Measurements from ENCODE around the gene MMP17. TPM values are rescaled to one million over a fixed set of nuclear protein-coding genes. Genes with fewer than 3 reads are reported as not detected.

MMP17 gene
- total RNA-seq, 1 donor from 2014 or later = 5.2 TPM

- no peak for TF ChIP-seq POLR2A (IDR thresholded peaks at IDR 0.05)
- TF ChIP-seq POLR2AphosphoS5 (IDR thresholded peaks at IDR 0.05; ENCODE audit: insufficient read depth in 1 of 2, low read depth in 1 of 2) = no peak
- TF ChIP-seq CTCF (IDR thresholded peaks at IDR 0.05) = no peak
- no peak for DNase-seq (ENCODE audit: extremely low spot score in 2 of 2)
- Histone ChIP-seq H3K27me3 (no peaks in the 10 kb centered on the region), H3K4me3 (no peak overlapping the region), H3K4me1 (no peaks in the 10 kb centered on the region), H3K9me3 (no peaks in the 10 kb centered on the region), H3K27ac (no peak overlapping the region), H3K36me3 (no peaks in the 10 kb centered on the region)
- intact Hi-C loops (cut with DNase I) = no loop called here
Measured at GRCh38 chr12:131845121-131845520, 16.9 kb downstream of the MMP17 start.

GRCh38 chr12:131847456-131847855, 19.3 kb downstream of the MMP17 start:
- H3K27me3 ChIP-seq = no peaks in the 10 kb centered on the region
- no peak overlapping the region for H3K27ac ChIP-seq
- H3K4me3 ChIP-seq = no peak overlapping the region
- no peak for DNase-seq (ENCODE audit: extremely low spot score in 2 of 2)
- H3K9me3 ChIP-seq = no peaks in the 10 kb centered on the region
- H3K4me1 ChIP-seq = peaks cover 4% of the 10 kb centered on the region
- H3K36me3 ChIP-seq = no peaks in the 10 kb centered on the region
- TF ChIP-seq POLR2A (IDR thresholded peaks at IDR 0.05) = no peak
- TF ChIP-seq CTCF (IDR thresholded peaks at IDR 0.05) = no peak
- TF ChIP-seq POLR2AphosphoS5 (IDR thresholded peaks at IDR 0.05; ENCODE audit: insufficient read depth in 1 of 2, low read depth in 1 of 2) = no peak
- intact Hi-C loops (cut with DNase I) = no loop called here

- H3K9me3 ChIP-seq = no peaks in the 10 kb centered on the region
Measured at GRCh38 chr12:131848753-131849152, 20.6 kb downstream of the MMP17 start.

GRCh38 chr12:131849700-131850553, 21.7 kb downstream of the MMP17 start:
- Histone ChIP-seq H3K27ac (no peak overlapping the region), H3K9me3 (no peaks in the 10 kb centered on the region), H3K27me3 (no peaks in the 10 kb centered on the region), H3K36me3 (no peaks in the 10 kb centered on the region), H3K4me3 (no peak overlapping the region), H3K4me1 (peaks cover 11% of the 10 kb centered on the region)
- DNase-seq (ENCODE audit: extremely low spot score in 2 of 2) = no peak
- intact Hi-C loops (cut with DNase I) = no loop called here
- TF ChIP-seq POLR2A (IDR thresholded peaks at IDR 0.05) (no peak), POLR2AphosphoS5 (IDR thresholded peaks at IDR 0.05; ENCODE audit: insufficient read depth in 1 of 2, low read depth in 1 of 2) (no peak), CTCF (IDR thresholded peaks at IDR 0.05) (no peak)

More at GRCh38 chr12:131848753-131849152, 20.6 kb downstream of the MMP17 start:
- intact Hi-C loops (cut with DNase I) = no loop called here
- Histone ChIP-seq H3K4me3 (no peak overlapping the region), H3K27ac (no peak overlapping the region), H3K4me1 (peaks cover 11% of the 10 kb centered on the region), H3K36me3 (no peaks in the 10 kb centered on the region), H3K27me3 (no peaks in the 10 kb centered on the region)
- DNase-seq (ENCODE audit: extremely low spot score in 2 of 2) = no peak
- TF ChIP-seq POLR2A (IDR thresholded peaks at IDR 0.05) = no peak
- TF ChIP-seq POLR2AphosphoS5 (IDR thresholded peaks at IDR 0.05; ENCODE audit: insufficient read depth in 1 of 2, low read depth in 1 of 2) = no peak
- no peak for TF ChIP-seq CTCF (IDR thresholded peaks at IDR 0.05)

All from vagina (tissue), 2 donors.